ENCODE results near the gene TXNDC2. TPM values are rescaled to one million over a fixed set of nuclear protein-coding genes. Genes with fewer than 3 reads are reported as not detected.
A peak's percentile ranks its signal among the peaks of the same experiment; 100 is the strongest.

TXNDC2 gene
- total and polyA plus RNA-seq, 9 of the 15 experiments (the other 6 are each of a cell fraction or from before 2014, with no cell fraction given) = 1.2 to 4.9 (median 2.3) TPM

- TF ChIP-seq CBX5 (IDR thresholded peaks at IDR 0.05; ENCODE audit: borderline replicate concordance, low read depth) (no peak), THRAP3 (IDR thresholded peaks at IDR 0.05; ENCODE audit: borderline replicate concordance) (0 out of 2 replicates have a peak, but pooled peaks have one; percentile 60), SAP30 (IDR thresholded peaks at IDR 0.05; ENCODE audit: borderline replicate concordance, insufficient read depth, low read depth, low read length, poor library complexity, severe bottlenecking) (no peak), EP400 (IDR thresholded peaks at IDR 0.05) (peak; percentile 79), NR2F6 (CRISPR knock-in tag; IDR thresholded peaks at IDR 0.05) (no peak), ZNF212 (CRISPR knock-in tag; IDR thresholded peaks at IDR 0.05) (no peak), SIRT6 (IDR thresholded peaks at IDR 0.05; ENCODE audit: low read depth, low read length) (no peak), FOXA3 (CRISPR knock-in tag; conservative IDR thresholded peaks at IDR 0.05 in 1 of 2, IDR thresholded peaks at IDR 0.05 in 1 of 2) (no peak), MBD2 (IDR thresholded peaks at IDR 0.05; ENCODE audit: borderline replicate concordance, low read depth) (peak; percentile 65; the same call in 1 of the 2 replicates), KLF1 (tag; IDR thresholded peaks at IDR 0.05) (no peak), DDX20 (tag; IDR thresholded peaks at IDR 0.05; ENCODE audit: low read depth) (no peak), THAP7 (CRISPR knock-in tag; IDR thresholded peaks at IDR 0.05) (no peak), ZNF217 (CRISPR knock-in tag; IDR thresholded peaks at IDR 0.05) (no peak), MNT (conservative IDR thresholded peaks at IDR 0.05) (peak; percentile 54 to 81; a peak in 3 of 4 replicates), ARNT (IDR thresholded peaks at IDR 0.05) (peak in 1 of 2 experiments; percentile 88; a peak in 3 of 4 replicates), ZNF134 (CRISPR knock-in tag; conservative IDR thresholded peaks at IDR 0.05) (no peak), HNRNPUL1 (IDR thresholded peaks at IDR 0.05; ENCODE audit: low read length) (no peak), POLR2G (IDR thresholded peaks at IDR 0.05; ENCODE audit: low read depth, low read length) (0 out of 2 replicates have a peak, but pooled peaks have one; percentile 18), ETV6 (IDR thresholded peaks at IDR 0.05; ENCODE audit: borderline replicate concordance in 1 of 2, low read depth in 2 of 2, low read length in 1 of 2) (peak; percentile 46 to 67; a peak in 3 of 4 replicates), ETV6 (CRISPR knock-in tag; IDR thresholded peaks at IDR 0.05; ENCODE audit: borderline replicate concordance) (no peak), HMBOX1 (IDR thresholded peaks at IDR 0.05) (peak; percentile 99)
Measured at GRCh38 chr18:9898792-9899549, 13.2 kb downstream of the TXNDC2 start (continued).

Data from K562 (cell line).